ENCODE data around the gene TRIM68.

TRIM68 gene

GRCh38 chr11:4637662-4638047 lies 29.6 kb upstream of the TRIM68 start:
- H3K27ac ChIP-seq (ENCODE audit: low read depth, low read length, severe bottlenecking): no peak overlapping the region
- H3K4me1 ChIP-seq (ENCODE audit: control insufficient read depth, insufficient read depth, low read length, poor library complexity, severe bottlenecking): peaks cover 5% of the 10 kb centered on the region
- no peaks in the 10 kb centered on the region for H3K9me3 ChIP-seq (ENCODE audit: control insufficient read depth, low read length)
- WGBS, 2 experiments (ENCODE audit: insufficient coverage in 2 of 2): 83 to 100% methylated on average over 2 to 3 of the region's 3 CpGs
- H3K4me3 ChIP-seq (ENCODE audit: extremely low read depth, insufficient read depth, low read length, poor library complexity, severe bottlenecking): no peak overlapping the region
- no peaks in the 10 kb centered on the region for H3K36me3 ChIP-seq (ENCODE audit: control insufficient read depth, insufficient read depth, low read length)

GRCh38 chr11:4636962-4637661 lies 29.1 kb upstream of the TRIM68 start, which contains the start of gene OR51D1:
Gene OR51D1, plus strand, starts transcription at chr11:4637477. Its CDS starts 2,314 bp downstream, at chr11:4639791.
- WGBS, 2 experiments (ENCODE audit: insufficient coverage in 2 of 2): 39 to 41% methylated on average over 9 to 13 of the region's 21 CpGs
- H3K4me3 ChIP-seq (ENCODE audit: extremely low read depth, insufficient read depth, low read length, poor library complexity, severe bottlenecking): no peak within 1 kb of the TSS
- H3K4me1 ChIP-seq (ENCODE audit: control insufficient read depth, insufficient read depth, low read length, poor library complexity, severe bottlenecking): peaks cover 5% of the 10 kb centered on the region
- H3K9me3 ChIP-seq (ENCODE audit: control insufficient read depth, low read length): no peaks in the 10 kb centered on the region
- no peaks in the 10 kb centered on the region for H3K36me3 ChIP-seq (ENCODE audit: control insufficient read depth, insufficient read depth, low read length)
- no peak within 1 kb of the TSS for H3K27ac ChIP-seq (ENCODE audit: low read depth, low read length, severe bottlenecking)

GRCh38 chr11:4636136-4636535 lies 28.1 kb upstream of the TRIM68 start:
- H3K4me1 ChIP-seq (ENCODE audit: control insufficient read depth, insufficient read depth, low read length, poor library complexity, severe bottlenecking): no peaks in the 10 kb centered on the region
- no peaks in the 10 kb centered on the region for H3K36me3 ChIP-seq (ENCODE audit: control insufficient read depth, insufficient read depth, low read length)
- no peaks in the 10 kb centered on the region for H3K9me3 ChIP-seq (ENCODE audit: control insufficient read depth, low read length)
- 84 to 94% methylated on average over 2 of the region's 2 CpGs for WGBS, 2 experiments (ENCODE audit: insufficient coverage in 2 of 2)
- no peak overlapping the region for H3K4me3 ChIP-seq (ENCODE audit: extremely low read depth, insufficient read depth, low read length, poor library complexity, severe bottlenecking)
- no peak overlapping the region for H3K27ac ChIP-seq (ENCODE audit: low read depth, low read length, severe bottlenecking)

- H3K4me3 ChIP-seq (ENCODE audit: extremely low read depth, insufficient read depth, low read length, poor library complexity, severe bottlenecking): no peak overlapping the region
- 55 to 62% methylated on average over 10 to 12 of the region's 15 CpGs for WGBS, 2 experiments (ENCODE audit: insufficient coverage in 2 of 2)
- H3K27ac ChIP-seq (ENCODE audit: low read depth, low read length, severe bottlenecking): no peak overlapping the region
Observed at GRCh38 chr11:4626207-4627099, 18.4 kb upstream of the TRIM68 start.

GRCh38 chr11:4619514-4619913 lies 11.5 kb upstream of the TRIM68 start:
- H3K4me3 ChIP-seq (ENCODE audit: extremely low read depth, insufficient read depth, low read length, poor library complexity, severe bottlenecking): no peak overlapping the region
- no peak overlapping the region for H3K27ac ChIP-seq (ENCODE audit: low read depth, low read length, severe bottlenecking)
- H3K4me1 ChIP-seq (ENCODE audit: control insufficient read depth, insufficient read depth, low read length, poor library complexity, severe bottlenecking): no peaks in the 10 kb centered on the region
- H3K9me3 ChIP-seq (ENCODE audit: control insufficient read depth, low read length): no peaks in the 10 kb centered on the region
- H3K36me3 ChIP-seq (ENCODE audit: control insufficient read depth, insufficient read depth, low read length): no peaks in the 10 kb centered on the region
- WGBS, 2 experiments (ENCODE audit: insufficient coverage in 2 of 2): 80 to 84% methylated on average over 6 to 8 of the region's 9 CpGs

More at GRCh38 chr11:4626207-4627099, 18.4 kb upstream of the TRIM68 start:
- H3K36me3 ChIP-seq (ENCODE audit: control insufficient read depth, insufficient read depth, low read length): no peaks in the 10 kb centered on the region
- no peaks in the 10 kb centered on the region for H3K4me1 ChIP-seq (ENCODE audit: control insufficient read depth, insufficient read depth, low read length, poor library complexity, severe bottlenecking)
- H3K9me3 ChIP-seq (ENCODE audit: control insufficient read depth, low read length): no peaks in the 10 kb centered on the region

GRCh38 chr11:4615856-4616444 lies 7.9 kb upstream of the TRIM68 start:
- H3K36me3 ChIP-seq (ENCODE audit: control insufficient read depth, insufficient read depth, low read length): no peaks in the 10 kb centered on the region
- H3K4me3 ChIP-seq (ENCODE audit: extremely low read depth, insufficient read depth, low read length, poor library complexity, severe bottlenecking): no peak overlapping the region
- no peaks in the 10 kb centered on the region for H3K9me3 ChIP-seq (ENCODE audit: control insufficient read depth, low read length)

GRCh38 chr11:4611986-4612385 lies 4.0 kb upstream of the TRIM68 start:
- WGBS, 2 experiments (ENCODE audit: insufficient coverage in 2 of 2): no CpG with 5 or more reads among the region's 2 CpGs
- no peak overlapping the region for H3K4me3 ChIP-seq (ENCODE audit: extremely low read depth, insufficient read depth, low read length, poor library complexity, severe bottlenecking)
- H3K27ac ChIP-seq (ENCODE audit: low read depth, low read length, severe bottlenecking): no peak overlapping the region
- H3K4me1 ChIP-seq (ENCODE audit: control insufficient read depth, insufficient read depth, low read length, poor library complexity, severe bottlenecking): no peaks in the 10 kb centered on the region
- H3K9me3 ChIP-seq (ENCODE audit: control insufficient read depth, low read length): no peaks in the 10 kb centered on the region
- no peaks in the 10 kb centered on the region for H3K36me3 ChIP-seq (ENCODE audit: control insufficient read depth, insufficient read depth, low read length)

More at GRCh38 chr11:4615856-4616444, 7.9 kb upstream of the TRIM68 start:
- Histone ChIP-seq H3K4me1 (ENCODE audit: control insufficient read depth, insufficient read depth, low read length, poor library complexity, severe bottlenecking) (no peaks in the 10 kb centered on the region), H3K27ac (ENCODE audit: low read depth, low read length, severe bottlenecking) (no peak overlapping the region)

GRCh38 chr11:4610258-4610935 lies 2.4 kb upstream of the TRIM68 start:
- 50 to 82% methylated on average over 1 to 2 of the region's 3 CpGs for WGBS, 2 experiments (ENCODE audit: insufficient coverage in 2 of 2)
- no peaks in the 10 kb centered on the region for H3K9me3 ChIP-seq (ENCODE audit: control insufficient read depth, low read length)
- no peak overlapping the region for H3K27ac ChIP-seq (ENCODE audit: low read depth, low read length, severe bottlenecking)
- H3K36me3 ChIP-seq (ENCODE audit: control insufficient read depth, insufficient read depth, low read length): no peaks in the 10 kb centered on the region
- no peaks in the 10 kb centered on the region for H3K4me1 ChIP-seq (ENCODE audit: control insufficient read depth, insufficient read depth, low read length, poor library complexity, severe bottlenecking)
- no peak overlapping the region for H3K4me3 ChIP-seq (ENCODE audit: extremely low read depth, insufficient read depth, low read length, poor library complexity, severe bottlenecking)

GRCh38 chr11:4607096-4607495 lies 935 bp downstream of the TRIM68 start:
- peak overlapping the region; percentile 58 for H3K4me3 ChIP-seq (ENCODE audit: extremely low read depth, insufficient read depth, low read length, poor library complexity, severe bottlenecking)
- H3K4me1 ChIP-seq (ENCODE audit: control insufficient read depth, insufficient read depth, low read length, poor library complexity, severe bottlenecking): no peaks in the 10 kb centered on the region
- 76 to 93% methylated on average over 3 to 4 of the region's 6 CpGs for WGBS, 2 experiments (ENCODE audit: insufficient coverage in 2 of 2)
- H3K27ac ChIP-seq (ENCODE audit: low read depth, low read length, severe bottlenecking): no peak overlapping the region
- H3K9me3 ChIP-seq (ENCODE audit: control insufficient read depth, low read length): no peaks in the 10 kb centered on the region
- no peaks in the 10 kb centered on the region for H3K36me3 ChIP-seq (ENCODE audit: control insufficient read depth, insufficient read depth, low read length)

GRCh38 chr11:4606231-4607015 lies 1.6 kb downstream of the TRIM68 start:
- Histone ChIP-seq H3K27ac (ENCODE audit: low read depth, low read length, severe bottlenecking) (no peak overlapping the region), H3K36me3 (ENCODE audit: control insufficient read depth, insufficient read depth, low read length) (peaks cover under 1% of the 10 kb centered on the region), H3K4me3 (ENCODE audit: extremely low read depth, insufficient read depth, low read length, poor library complexity, severe bottlenecking) (no peak overlapping the region), H3K9me3 (ENCODE audit: control insufficient read depth, low read length) (no peaks in the 10 kb centered on the region), H3K4me1 (ENCODE audit: control insufficient read depth, insufficient read depth, low read length, poor library complexity, severe bottlenecking) (no peaks in the 10 kb centered on the region)
- WGBS, 2 experiments (ENCODE audit: insufficient coverage in 2 of 2): 80 to 100% methylated on average over 1 of the region's 1 CpG
